Middle frontal gyrus (tissue), 1 donor: ENCODE data around the gene ALDH5A1.

Source experiments
- DNase-seq: peaks from one replicate; pipeline ENCODE4 v3.0.0-alpha.2; 2015; ENCODE audit warnings: low spot score; ENCODE audit errors: extremely low spot score

Gene ALDH5A1

GRCh38 chr6:24522228-24523176 is 27.7 kb downstream of the ALDH5A1 start:
- no peak for DNase-seq

GRCh38 chr6:24524329-24524728 is 29.6 kb downstream of the ALDH5A1 start:
- no peak for DNase-seq

GRCh38 chr6:24524805-24525204 is 30.0 kb downstream of the ALDH5A1 start:
- DNase-seq: no peak

DNA sequence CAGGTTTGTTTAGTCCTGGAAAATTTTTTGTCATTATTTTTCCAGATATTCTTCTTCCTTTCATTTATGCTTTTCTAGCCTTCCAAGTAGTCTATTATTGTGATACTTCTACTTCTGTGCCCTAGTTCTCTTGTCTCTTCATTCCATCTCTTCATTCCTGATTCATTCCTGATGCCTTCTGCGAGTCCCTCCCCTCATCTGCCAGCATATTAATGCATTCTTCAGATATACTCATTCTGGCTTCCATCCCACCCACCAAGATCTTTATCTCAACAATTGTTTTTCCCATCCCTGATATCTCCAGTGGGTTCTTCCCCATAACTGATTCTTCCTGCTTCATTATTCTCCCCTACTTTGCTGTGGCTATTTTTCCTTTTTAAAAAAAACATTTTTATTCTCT is 35.2 kb downstream of the ALDH5A1 start:
- no peak for DNase-seq

DNA sequence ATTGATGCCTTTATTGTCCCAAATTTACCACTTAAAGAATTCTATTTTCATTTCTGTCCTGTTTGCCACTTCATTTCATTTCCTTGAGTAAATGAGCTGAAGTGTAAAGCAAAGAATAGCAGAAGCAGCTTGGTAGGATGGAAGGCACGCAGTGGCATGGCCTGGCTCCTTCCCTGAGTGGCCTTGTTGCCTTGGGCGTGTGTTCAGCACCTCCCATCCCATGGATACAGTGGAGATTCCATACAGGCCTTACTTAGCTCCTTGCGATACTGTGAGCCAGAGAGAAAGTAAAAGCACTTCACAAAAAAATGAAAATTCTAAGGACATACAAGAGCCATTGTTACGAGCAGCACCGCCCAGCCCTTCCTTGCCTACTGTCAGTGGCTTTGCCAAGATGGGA is 39.6 kb downstream of the ALDH5A1 start:
- DNase-seq: no peak

DNA sequence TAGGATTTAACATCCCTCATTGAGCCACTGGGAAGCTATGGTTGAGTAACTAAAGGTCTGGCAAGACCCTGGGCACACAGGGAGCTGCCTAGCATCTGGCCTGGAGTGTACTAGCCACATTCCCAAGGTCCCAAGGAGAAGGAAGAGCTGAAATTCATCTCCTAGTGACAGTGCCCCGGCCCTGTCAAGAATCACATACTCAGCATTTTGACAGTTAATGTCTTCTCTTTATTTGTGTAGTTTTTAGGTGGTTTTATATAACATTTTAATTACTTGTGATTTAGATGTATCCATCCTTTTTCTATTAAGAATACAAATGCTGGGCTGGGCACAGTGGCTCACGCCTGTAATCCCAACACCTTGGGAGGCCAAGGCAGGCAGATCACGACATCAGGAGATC is 40.4 kb downstream of the ALDH5A1 start:
- no peak for DNase-seq

- DNase-seq: no peak
Observed at GRCh38 chr6:24536466-24536865, 41.7 kb downstream of the ALDH5A1 start.

DNA sequence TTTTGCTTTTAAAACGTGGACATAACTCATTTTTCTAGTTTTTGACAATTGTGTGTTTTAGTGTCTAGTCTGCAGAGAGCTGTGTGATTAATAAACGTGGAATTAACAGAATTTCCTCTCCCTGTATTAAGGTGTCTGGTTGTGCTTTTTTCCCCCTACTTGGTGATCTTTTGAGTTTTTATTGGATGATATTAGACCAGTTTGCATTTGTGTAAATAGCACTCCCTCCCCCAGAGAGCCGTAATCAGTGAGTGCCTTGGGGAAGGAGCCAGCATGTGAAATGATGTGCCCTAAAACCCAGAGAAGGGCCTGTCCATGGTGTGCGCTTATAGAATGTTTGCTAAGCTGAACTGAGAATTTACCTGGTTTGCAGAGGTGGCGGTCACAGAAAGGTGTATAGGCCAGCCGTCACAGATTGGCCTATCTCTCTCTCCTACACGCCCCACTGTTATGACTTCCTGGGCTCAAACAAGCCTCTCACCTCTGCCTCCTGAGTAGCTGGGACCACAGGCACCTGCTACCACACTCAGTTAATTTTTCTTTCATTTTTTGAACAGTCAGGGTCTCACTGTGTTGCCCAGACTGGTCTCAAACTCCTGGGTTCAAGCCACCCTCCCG is 42.4 kb downstream of the ALDH5A1 start:
- DNase-seq: no peak

DNA sequence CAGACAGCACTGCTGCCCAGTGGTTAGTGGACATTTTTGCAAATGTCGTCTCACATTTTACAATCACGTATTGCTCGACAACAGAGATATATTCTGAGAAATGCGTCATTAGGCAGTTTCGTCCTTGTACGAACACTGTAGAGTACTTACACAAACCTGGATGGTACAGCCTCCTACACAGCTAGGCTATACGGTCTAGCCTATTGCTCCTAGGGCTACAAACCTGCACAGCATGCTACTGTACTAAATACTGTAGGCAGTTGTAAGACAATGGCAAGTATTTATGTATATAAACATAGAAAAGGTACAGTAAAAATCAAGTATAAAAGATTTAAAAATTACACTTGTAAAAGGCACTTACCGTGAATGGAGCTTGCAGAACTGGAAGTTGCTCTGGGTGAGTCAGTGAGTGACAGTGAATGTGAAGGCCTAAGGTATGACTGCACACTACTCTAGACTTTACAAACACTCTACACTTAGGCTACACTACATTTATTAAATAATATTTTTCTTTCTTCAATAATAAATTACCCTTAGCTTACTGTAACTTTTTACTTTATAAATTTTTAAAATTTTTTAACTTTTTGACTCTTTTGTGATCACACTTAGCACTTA is 43.1 kb downstream of the ALDH5A1 start:
- no peak for DNase-seq

GRCh38 chr6:24539416-24539815 is 44.6 kb downstream of the ALDH5A1 start:
- DNase-seq: no peak

GRCh38 chr6:24540197-24540596 is 45.4 kb downstream of the ALDH5A1 start:
- no peak for DNase-seq

GRCh38 chr6:24543683-24544082 is 48.9 kb downstream of the ALDH5A1 start:
- DNase-seq: no peak

GRCh38 chr6:24545183-24545582 is 50.4 kb downstream of the ALDH5A1 start:
- DNase-seq: no peak

DNA sequence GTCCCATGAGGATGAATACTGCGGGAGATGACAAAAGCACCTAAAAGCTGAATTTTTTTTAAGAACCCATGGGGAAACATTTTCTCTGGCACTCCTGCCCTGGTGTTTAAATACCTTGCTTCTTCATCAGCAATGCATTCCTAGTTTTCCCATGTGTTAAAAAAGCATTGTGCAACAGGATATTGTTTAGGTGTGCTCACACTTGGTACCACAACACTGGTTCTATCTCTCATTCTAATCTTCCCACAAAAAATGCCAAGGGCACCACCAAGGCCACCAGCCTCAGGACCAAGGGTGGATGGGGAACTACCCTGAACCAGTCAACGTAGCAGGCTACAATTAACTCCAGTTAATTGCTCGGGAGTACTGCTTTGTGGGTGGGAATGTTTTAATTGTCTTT is 50.9 kb downstream of the ALDH5A1 start:
- no peak for DNase-seq

GRCh38 chr6:24546439-24546838 is 51.7 kb downstream of the ALDH5A1 start:
- no peak for DNase-seq

DNA sequence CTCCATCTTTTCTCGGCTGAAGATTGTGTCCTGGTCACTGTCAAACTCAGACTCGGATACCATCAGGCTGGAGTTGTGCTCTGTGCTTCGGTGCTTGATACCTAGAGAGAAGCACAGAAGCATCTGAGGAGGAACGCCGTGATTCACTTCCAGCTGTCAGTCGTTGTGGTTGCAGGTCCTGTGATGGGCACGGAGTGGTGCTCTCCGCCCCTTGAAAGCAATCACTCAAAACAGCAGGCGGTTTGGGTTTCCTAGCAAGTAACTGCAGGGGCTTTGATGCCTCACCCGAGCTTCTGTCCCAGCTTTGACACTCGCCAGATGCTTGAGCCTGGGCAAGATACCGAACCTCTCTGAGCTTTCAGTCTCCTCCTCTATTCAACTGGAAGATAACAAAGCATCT is 52.5 kb downstream of the ALDH5A1 start:
- no peak for DNase-seq

DNA sequence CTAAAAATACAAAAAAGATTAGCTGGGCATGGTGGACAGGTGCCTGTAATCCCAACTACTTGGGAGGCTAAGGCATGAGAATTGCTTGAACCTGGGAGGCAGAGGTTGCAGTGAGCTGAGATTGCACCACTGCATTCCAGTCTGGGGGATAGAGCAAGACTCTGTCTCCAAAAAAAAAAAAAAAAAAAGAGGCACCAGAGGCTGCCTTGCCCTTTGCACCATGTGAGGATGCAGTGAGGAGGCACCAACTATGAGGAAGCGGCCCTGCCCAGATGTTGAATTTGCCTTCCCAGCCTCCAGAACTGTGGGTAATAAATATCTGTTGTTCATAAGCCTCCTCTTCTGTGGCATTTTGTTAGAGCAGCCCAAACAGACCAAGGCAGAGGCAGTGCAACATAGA is 54.4 kb downstream of the ALDH5A1 start:
- no peak for DNase-seq

GRCh38 chr6:24549674-24550353 is 55.0 kb downstream of the ALDH5A1 start:
- no peak for DNase-seq

DNA sequence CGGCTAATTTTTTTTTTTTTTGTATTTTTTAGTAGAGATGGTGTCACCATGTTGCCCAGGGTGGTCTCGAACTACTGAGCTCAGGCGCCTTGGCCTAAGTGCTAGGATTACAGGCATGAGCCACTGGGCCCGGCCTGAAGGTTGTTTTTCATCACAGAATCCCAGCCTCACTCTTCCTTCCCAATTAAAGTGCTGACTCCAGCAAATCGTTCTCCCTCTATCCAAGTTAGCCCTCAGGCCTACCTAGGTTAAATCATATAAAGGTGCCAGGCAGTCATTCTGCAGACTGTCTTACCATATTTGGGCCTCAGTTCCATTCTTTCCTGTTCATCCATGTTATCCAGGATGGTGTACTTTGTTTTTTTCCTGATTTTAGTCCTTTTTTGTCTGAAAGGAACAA is 56.4 kb downstream of the ALDH5A1 start:
- DNase-seq: no peak

DNA sequence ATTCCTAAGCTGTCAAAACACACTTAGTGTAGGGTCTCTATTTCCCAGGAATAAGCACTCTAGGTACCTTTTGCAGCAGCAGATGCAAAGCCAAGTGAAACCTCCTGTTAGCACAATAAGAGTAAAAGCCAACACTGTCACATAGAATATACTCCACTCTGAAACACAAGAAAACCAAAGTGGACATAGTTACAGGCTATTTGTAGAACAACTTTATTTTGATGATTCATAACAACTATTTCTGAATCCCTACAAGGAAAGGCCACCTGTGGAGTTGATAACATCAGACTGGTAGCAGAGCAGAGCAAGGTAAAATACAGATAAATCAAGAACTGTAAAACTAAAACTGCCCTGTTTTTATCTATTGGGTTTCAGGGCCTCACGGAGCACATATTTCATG is 59.7 kb downstream of the ALDH5A1 start:
- DNase-seq: no peak

- DNase-seq: no peak
Observed at GRCh38 chr6:24558516-24558915, 63.7 kb downstream of the ALDH5A1 start.

DNA sequence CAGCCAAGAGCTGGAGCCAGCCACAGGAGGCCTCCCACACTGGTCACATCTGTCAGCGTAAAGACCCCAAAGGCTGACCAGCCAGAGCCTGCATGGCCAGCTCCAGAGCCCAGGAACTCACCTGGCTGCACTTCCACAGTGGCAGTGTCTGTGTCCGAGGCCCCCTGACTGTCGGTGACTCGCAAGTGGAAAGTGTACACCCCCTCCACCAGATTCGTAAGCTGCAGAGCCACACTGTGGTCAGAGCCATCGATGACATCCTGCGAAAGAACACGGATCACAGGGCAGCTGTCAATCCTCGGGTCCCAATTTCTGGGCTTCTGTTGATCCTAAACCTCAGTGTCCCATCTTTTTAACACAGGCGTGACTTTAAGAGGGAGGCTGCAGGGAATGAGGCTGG is 69.3 kb downstream of the ALDH5A1 start:
- DNase-seq: no peak
